ENCODE data around the gene TBC1D2B.

Gene TBC1D2B

DNA sequence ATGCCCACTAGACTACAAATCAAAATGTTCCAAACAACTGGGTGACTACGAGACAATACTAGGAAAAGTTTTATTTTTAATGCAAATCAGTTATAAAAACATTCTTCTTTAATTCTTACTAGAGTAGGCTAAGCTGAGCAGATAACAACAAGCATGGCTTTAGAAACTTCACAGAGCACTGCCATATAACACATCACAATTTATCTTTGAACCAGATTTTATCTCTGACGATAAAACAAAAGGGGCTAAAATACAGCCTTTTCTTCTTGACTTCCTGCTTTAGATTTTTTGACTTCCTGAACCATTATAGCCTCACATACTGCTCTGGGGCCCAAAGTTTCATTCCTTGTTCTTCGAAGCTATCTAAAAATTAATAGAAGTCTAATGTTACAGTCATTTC lies 25.9 kb downstream of the TBC1D2B start:
- TF ChIP-seq, protein P1, sequence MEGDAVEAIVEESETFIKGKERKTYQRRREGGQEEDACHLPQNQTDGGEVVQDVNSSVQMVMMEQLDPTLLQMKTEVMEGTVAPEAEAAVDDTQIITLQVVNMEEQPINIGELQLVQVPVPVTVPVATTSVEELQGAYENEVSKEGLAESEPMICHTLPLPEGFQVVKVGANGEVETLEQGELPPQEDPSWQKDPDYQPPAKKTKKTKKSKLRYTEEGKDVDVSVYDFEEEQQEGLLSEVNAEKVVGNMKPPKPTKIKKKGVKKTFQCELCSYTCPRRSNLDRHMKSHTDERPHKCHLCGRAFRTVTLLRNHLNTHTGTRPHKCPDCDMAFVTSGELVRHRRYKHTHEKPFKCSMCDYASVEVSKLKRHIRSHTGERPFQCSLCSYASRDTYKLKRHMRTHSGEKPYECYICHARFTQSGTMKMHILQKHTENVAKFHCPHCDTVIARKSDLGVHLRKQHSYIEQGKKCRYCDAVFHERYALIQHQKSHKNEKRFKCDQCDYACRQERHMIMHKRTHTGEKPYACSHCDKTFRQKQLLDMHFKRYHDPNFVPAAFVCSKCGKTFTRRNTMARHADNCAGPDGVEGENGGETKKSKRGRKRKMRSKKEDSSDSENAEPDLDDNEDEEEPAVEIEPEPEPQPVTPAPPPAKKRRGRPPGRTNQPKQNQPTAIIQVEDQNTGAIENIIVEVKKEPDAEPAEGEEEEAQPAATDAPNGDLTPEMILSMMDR (IDR thresholded peaks at IDR 0.05; ENCODE audit: low read depth, low read length), result no peak
- H3K4me3 ChIP-seq (ENCODE audit: low read depth, low read length), result no peak overlapping the region

- H3K4me3 ChIP-seq (ENCODE audit: low read depth, low read length), result no peak overlapping the region
- TF ChIP-seq, protein P1 (IDR thresholded peaks at IDR 0.05; ENCODE audit: low read depth, low read length), result no peak
Observed at GRCh38 chr15:78050826-78051225, 26.7 kb downstream of the TBC1D2B start.

DNA sequence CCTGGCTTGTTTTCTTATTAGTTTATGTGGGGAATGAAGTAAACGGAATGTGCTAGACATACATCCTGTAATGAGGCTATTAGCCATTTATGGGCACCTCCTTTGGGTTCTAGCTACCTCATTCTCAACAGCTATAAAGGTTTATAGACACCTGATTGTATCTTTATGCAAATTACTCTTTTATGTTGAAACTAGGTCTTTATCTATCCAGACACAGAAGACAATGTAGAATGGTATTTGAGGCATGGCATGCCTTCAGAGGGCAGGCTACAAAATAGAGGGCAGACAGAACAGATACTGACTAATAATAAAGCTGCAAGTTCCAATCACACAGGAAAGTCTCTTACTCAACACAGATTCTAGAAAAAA lies 27.1 kb downstream of the TBC1D2B start:
- no peak overlapping the region for H3K4me3 ChIP-seq (ENCODE audit: low read depth, low read length)
- TF ChIP-seq, protein P1 (IDR thresholded peaks at IDR 0.05; ENCODE audit: low read depth, low read length), result no peak

- H3K4me3 ChIP-seq (ENCODE audit: low read depth, low read length), result no peak overlapping the region
- TF ChIP-seq, protein P1 (IDR thresholded peaks at IDR 0.05; ENCODE audit: low read depth, low read length), result no peak
Observed at GRCh38 chr15:78049691-78050440, 27.6 kb downstream of the TBC1D2B start.

DNA sequence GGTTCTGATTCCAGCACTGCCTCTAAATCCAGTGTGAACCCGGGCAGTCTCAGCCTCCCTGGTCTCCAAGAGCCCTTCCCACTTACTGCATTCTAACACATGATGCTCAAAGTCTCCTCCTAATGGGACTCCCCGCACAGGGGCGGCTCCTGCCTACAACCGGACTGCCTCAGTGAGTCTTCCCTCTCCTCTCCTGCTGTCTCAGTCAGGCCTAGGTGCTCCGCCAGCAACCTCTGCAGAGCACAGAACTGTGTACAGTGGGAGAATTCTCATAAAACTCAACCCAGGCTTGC lies 28.9 kb downstream of the TBC1D2B start:
- no peak overlapping the region for H3K4me3 ChIP-seq (ENCODE audit: low read depth, low read length)
- TF ChIP-seq, protein P1 (IDR thresholded peaks at IDR 0.05; ENCODE audit: low read depth, low read length), result no peak

DNA sequence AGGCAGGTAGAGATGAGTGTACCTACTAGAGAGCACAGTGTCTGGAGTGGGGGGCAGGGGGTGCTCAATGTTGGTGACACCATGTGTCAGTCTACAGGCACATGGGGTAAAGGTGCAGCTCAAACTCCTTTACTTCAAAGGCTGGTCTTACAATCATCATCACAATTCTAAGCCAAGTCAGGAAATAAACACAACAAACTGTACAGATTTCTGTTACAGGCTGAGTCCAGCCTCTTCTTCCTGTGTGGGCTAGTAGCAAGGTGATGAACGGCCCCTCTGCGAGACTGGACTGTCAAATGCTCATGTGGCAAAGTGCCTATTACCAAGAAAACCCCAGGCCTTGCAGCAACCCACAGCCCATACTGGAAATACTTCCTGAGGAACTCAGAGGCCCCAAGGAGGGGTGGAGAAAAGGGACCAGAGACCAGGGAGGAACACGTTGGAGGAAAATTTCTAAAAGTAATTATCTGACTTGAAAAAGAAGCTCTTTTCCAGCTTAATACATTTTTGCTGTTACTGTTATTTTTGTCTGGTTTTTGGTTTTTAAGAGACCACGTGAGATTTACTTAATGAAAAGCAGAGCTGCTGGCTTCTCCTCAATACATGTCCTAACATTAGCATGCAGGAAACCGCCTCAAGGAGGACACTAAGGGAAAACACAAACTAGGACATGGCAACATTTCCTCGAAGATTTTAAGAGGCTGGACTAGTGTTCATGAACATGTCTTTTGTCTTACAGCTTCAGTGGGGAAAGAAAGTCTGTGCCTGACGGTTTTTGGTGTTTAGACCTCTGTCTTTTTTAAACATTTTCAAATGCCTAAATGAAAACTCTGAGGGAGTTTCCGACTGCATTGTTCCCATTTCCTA lies 29.5 kb downstream of the TBC1D2B start:
- TF ChIP-seq, protein P1 (IDR thresholded peaks at IDR 0.05; ENCODE audit: low read depth, low read length), result no peak
- H3K4me3 ChIP-seq (ENCODE audit: low read depth, low read length), result no peak overlapping the region

GRCh38 chr15:78046796-78047341 lies 30.6 kb downstream of the TBC1D2B start:
- TF ChIP-seq, protein P1 (IDR thresholded peaks at IDR 0.05; ENCODE audit: low read depth, low read length), result no peak
- H3K4me3 ChIP-seq (ENCODE audit: low read depth, low read length), result no peak overlapping the region
